ENCODE data around the gene TRDMT1. TPM values are rescaled to one million over a fixed set of nuclear protein-coding genes. Genes with fewer than 3 reads are reported as not detected.

The TRDMT1 gene
- 5.2 and 6.1 TPM in 2 replicates for total RNA-seq

DNA sequence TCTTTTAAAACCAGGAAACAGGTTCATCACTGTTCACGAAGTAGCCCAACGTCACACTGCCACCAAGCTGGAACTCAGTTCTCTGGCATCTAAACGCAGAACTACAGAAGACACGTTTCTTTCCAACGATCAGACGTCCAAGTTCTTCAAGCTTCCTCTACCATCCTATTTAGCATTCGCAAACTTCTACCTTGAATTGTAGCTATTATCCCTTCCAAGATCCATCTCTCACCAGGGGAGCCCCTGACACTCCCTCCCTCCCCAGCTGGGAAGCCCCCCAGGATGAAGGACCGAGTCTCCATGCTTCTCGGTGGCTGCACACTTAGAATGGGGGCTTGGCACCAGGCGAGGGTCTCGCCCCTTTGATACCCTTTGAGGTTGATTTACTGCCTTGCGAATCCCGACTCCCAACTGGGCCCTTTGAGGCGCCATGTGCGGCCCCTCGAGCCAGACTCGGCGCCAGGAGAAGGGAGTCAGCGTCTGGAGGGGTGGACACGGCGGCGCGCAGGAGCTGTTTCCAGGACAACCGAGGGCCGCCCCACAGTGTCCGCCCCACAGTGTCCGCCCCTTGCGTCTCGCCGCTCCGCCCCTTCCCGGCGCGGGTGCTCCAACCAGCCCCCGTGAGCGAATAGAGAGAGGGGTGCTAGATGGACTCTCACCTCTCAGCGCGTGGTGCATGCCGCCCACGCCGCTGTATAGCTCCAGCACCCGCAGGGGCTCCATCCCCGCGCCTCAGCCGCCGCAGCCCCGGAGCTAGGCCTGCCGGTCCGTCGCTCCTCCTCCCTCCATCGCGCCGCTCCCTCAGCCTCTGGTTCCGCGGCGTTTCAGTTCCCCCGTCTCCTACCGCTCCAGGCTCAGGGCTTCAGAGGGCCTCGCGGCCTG lies at the start of gene TRDMT1:
Gene TRDMT1, minus strand, starts transcription at position 761 of the 882 bp plus-strand sequence. Its CDS starts 38 bp downstream, at position 723.
- peak; percentile 68 for DNase-seq (ENCODE audit: low read depth)

- DNase-seq (ENCODE audit: low read depth): no peak
Observed at GRCh38 chr10:17250736-17251135, 49.3 kb upstream of the TRDMT1 start.

DNA sequence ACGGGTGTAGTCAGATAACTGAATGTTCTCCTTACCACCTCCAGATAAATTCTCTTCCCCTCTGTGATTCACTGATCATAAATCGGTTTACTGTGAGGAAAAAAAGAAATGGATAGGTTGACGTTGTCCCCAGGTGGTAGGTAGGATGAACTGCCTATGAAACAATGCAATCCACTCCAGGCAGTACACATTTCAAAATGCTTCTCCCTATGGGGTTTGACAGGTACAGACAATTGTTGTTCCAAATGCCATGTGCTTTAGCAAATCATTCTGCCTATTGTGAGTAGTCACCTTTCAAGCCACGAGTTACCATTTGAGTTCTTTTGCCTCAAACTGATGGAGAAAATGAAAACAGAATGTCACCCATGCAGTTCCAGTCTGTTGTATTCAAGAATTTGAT lies 48.3 kb upstream of the TRDMT1 start:
- DNase-seq (ENCODE audit: low read depth): peak; percentile 33

DNA sequence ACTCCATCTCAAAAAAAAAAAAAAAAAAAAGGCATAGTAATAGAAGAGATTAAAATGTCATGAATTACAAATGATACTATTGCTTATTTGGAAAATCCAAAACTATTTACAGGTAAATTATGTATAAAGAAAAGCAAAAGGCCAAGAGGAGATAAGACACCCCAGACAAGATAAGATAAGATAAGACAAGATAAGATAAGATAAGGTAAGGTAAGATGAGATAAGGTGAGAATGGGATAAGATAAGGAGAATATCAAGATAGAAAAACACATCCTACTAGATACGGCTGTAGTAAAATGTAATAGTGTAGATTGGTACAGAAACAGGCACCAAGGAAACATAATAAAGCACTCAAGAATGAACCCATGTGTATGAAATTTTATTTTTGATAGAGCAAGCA lies 47.5 kb upstream of the TRDMT1 start:
- no peak for DNase-seq (ENCODE audit: low read depth)

DNA sequence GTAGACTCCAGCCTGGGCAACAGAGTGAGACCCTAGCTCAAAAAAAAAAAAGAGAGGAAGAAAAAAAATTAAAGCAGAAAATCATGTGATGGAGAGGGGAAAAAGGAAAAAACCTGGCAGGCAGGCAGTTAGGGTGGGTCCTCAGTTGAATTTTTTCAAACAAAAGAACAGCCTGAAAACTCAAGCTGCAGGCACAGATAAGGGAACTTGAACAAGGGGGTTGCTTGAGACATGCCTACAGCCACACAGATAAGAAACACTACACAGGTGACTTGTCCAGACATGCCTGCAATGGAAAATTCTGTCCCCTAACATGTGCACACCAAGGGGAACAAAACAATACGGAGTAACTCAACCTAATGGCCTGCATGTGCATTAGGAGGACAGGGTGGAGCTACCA lies 45.7 kb upstream of the TRDMT1 start:
- DNase-seq (ENCODE audit: low read depth): no peak

DNA sequence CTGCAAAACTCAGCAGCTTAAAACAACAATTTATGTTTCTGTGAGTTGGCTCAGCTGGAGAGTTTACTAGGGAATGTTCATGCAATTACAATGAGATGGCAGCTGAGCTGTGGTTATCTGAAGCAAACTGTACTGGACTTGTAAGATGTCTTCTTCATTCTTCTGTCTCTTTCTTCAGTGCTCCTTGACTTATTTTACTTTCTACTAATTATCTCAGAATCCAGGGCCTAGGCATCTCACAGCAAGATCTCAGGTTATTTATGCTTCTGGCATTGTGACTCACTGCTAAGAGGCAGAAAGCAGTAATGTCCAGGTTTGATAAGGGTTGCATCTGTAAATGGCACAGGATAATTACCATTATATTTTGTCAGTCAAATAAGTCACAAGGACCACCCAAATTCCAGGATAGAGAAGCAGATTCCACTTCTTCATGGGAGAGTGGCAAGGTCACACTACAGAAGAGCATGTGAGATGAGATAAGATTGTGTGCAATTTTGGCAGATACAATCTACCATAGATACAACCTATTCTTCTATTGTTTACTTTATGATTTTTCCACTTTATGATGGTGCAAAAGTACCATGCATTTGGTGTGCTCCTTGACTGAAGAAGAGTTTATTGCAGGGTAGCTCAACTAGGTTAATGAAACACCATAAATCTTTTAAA lies 43.4 kb upstream of the TRDMT1 start:
- DNase-seq (ENCODE audit: low read depth): no peak

DNA sequence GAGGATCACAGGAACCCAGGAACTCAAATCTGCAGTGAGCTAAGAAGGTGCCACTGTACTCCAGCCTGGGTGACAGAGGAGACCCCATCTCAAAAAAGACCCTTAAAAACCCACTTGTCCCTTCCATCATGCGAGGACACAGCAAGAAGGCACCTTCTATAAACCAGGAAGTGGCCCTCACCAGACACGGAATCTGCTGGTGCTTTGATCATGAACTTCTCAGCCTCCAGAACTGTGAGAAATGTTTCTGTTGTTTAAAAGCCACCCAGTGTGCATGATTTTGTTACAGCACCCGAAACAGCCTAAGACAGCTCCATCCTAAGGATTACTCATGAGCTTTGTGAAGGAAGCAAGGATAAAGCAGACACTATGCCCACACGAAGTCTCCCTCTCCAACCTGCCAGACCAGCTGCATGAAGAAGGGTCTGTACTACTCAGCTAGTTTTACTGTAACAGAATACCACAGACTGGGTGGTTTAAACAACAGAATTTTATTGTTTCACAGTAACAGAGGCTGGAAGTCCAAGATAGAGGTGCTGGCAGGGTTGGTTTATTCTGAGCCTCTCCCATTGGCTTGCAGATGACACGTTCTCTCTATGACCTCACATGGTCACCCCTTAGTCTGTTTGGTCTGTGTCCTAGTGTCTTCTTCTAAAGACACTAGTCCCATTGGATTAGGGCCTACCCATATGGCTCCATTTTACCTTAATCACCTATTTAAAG lies 40.3 kb upstream of the TRDMT1 start:
- DNase-seq (ENCODE audit: low read depth): no peak

- DNase-seq (ENCODE audit: low read depth): no peak
Observed at GRCh38 chr10:17240616-17241015, 39.1 kb upstream of the TRDMT1 start.

- DNase-seq (ENCODE audit: low read depth): no peak
Observed at GRCh38 chr10:17240096-17240495, 38.6 kb upstream of the TRDMT1 start.

DNA sequence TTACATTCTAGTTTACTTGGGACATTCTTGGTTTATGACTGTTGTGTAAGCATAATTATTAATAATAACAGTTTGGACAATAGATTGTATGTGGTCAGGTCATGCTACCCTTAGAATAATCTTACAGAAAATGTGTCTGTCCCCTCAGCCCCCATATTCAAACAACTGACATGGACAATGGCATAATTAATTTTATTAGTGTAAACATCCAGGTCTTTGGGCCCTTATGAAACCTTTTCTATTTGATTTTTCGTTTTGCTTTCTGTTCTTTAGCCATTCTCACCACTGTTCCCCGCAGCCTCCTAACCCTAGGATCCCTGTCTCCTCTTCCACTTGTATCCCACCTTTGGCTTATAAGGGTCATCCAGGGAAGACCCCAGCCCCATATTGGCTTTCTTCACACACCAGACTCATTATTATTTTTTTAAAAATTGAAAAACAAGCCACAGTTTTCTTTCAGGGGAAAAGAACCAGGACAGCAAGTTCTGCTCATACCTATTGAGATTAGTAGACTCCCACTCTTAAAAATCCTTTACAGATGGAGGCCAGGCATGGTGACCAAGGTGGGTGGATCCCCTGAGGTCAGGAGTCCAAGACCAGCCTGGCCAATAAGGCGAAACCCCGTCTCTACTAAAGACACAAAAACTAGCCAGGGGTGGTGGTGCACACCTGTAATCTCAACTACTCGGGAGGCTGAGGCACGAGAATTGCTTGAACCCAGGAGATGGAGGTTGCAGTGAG lies 38.0 kb upstream of the TRDMT1 start:
- DNase-seq (ENCODE audit: low read depth): no peak

GRCh38 chr10:17238445-17239291 lies 37.2 kb upstream of the TRDMT1 start:
- DNase-seq (ENCODE audit: low read depth): peak; percentile 66

- peak; percentile 21 for DNase-seq (ENCODE audit: low read depth)
Observed at GRCh38 chr10:17237915-17238444, 36.5 kb upstream of the TRDMT1 start.

DNA sequence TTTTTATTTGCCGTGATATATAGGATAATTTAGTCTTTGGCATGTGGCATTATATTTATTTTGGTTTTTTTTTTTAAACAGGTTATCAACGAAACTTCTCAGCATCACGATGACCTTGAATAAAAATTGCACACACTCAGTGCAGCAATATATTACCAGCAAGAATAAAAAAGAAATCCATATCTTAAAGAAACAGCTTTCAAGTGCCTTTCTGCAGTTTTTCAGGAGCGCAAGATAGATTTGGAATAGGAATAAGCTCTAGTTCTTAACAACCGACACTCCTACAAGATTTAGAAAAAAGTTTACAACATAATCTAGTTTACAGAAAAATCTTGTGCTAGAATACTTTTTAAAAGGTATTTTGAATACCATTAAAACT lies 35.7 kb upstream of the TRDMT1 start:
- DNase-seq (ENCODE audit: low read depth): no peak

GRCh38 chr10:17236468-17237148 lies 35.1 kb upstream of the TRDMT1 start:
- no peak for DNase-seq (ENCODE audit: low read depth)

DNA sequence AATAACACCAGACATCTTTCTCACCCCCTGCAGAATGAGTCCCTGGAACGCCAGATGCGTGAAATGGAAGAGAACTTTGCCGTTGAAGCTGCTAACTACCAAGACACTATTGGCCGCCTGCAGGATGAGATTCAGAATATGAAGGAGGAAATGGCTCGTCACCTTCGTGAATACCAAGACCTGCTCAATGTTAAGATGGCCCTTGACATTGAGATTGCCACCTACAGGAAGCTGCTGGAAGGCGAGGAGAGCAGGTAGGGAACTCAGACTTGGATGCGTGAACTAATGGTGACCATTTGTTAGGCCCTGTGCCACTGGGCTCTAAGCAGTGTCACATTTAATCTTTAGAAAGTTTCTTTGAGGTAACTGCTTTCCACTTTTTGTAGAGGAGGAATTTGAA lies 33.7 kb upstream of the TRDMT1 start:
- no peak for DNase-seq (ENCODE audit: low read depth)

DNA sequence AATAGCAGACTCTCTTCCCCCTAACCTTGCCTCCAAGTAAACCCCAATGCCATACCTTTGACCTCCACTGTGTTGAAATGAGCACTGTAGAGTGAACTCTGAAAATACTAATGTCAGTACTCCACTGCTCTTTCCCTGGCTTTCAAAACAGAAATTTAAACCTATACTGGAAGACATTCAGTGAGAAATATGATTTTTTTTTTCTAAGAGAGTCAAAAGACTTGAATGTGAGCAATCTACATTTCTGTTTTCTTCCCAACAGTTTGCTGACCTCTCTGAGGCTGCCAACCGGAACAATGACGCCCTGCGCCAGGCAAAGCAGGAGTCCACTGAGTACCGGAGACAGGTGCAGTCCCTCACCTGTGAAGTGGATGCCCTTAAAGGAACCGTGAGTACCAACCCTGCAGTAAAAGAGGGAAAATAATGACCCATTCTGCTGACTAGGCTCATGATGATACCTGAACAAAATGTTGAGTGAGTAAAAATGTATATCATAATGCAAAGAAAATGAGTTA lies 33.0 kb upstream of the TRDMT1 start:
- no peak for DNase-seq (ENCODE audit: low read depth)

DNA sequence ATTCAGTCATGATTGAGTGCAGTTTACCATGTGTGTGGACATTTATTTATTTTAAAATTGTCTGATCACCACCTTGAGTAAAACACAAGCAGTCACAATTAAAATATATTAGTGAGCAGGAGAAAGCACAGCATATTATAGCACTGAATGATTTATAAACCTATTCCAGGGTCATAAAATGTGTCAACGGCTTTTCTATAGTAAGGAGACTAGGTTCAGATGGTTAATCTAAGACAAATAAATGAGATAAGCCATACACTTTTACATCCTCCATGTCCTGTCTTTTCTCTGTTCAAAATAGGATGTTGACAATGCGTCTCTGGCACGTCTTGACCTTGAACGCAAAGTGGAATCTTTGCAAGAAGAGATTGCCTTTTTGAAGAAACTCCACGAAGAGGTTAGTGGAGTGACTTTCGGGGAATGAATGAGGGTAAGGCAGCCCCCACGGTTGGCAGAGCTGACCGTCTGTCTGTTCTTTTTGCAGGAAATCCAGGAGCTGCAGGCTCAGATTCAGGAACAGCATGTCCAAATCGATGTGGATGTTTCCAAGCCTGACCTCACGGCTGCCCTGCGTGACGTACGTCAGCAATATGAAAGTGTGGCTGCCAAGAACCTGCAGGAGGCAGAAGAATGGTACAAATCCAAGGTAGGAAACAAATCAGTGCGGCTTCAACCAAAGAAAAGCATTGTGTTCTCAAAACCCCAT lies 32.0 kb upstream of the TRDMT1 start:
- no peak for DNase-seq (ENCODE audit: low read depth)

GRCh38 chr10:17232276-17232960 lies 30.9 kb upstream of the TRDMT1 start:
- no peak for DNase-seq (ENCODE audit: low read depth)

DNA sequence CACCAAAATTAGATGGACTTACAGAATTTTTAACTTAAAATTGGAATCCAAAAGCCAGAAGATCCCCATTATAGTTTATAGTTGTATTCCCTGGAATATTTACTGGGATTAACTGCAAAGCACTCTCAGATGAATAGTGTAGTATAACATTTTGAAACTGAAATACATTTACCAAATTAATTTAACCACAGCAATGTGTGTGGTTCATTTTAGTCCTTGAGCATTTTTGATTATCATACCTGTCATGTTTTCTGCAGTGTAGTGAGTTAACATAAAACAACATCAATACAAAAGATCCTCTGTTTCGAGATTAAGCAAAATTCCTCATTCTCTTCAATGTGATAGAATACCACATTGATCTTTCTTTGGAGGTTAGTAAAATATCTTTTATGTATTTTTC lies 30.3 kb upstream of the TRDMT1 start:
- DNase-seq (ENCODE audit: low read depth): no peak

All from renal cortical epithelial cell (primary cell).